Measurements from ENCODE around the gene PNKP.

Gene PNKP

DNA sequence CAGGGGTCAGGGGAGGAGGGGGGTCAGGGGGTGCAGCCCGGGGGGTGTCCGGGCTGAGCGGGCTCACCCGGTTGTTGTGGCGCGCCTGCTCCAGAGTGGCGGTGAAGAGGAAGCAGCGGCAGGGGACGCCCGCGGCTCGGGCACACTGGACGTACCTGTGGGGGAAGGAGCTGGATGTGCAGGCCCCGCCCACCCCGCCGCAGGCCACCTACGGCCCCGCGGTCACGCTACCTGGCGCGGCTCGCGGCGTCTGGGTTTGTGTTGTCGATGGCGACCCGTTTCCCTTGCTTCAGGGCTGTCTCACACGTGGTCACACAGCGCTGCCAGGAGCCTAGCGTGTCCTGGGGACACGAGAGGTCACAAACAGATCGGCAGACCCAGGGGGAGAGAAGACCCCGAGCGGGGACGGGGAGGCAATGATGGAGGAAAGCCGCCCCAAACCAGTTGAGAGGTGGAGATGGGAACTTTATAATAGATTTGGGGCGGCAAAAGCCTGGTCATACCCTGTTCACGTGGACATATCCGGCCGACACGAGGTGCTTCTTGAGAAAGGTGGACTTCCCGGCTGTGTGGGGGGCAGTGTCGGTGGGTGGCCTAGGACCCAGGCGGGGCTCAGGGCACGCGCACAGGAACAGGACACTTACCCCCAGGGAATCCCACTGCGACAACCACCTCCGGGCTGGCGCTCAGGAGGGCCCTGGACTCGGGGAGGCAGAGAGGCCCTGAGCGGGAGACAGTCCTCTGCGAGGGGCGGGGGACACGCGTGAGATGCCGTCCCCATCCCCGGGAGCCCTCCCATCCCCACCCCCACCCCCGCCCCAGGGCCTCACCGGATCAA lies 5.6 kb downstream of the PNKP start:
- FAIRE-seq (no peak), DNase-seq (ENCODE audit: extremely low spot score, insufficient read length, low read depth) (no peak)

DNA sequence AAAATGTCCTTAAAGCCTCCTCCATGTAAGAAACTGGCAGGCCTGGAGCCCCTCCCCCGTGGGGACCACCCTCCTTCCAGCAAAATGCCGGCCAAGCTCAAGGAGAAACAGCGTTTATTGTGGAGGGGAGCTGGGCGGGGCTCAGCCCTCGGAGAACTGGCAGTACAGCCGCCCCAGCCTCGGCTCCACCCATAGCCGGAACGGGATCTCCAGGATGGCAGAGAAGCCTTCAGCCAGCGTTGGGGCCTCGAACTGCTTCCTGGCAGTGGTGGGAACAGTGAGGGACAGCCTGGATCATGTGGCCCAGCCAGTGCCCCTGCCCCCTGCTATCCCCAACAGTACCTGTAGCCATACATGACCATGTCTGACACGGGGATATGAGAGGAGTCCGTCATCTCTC lies 6.3 kb downstream of the PNKP start:
- DNase-seq (ENCODE audit: extremely low spot score, insufficient read length, low read depth) (no peak), FAIRE-seq (no peak)

DNA sequence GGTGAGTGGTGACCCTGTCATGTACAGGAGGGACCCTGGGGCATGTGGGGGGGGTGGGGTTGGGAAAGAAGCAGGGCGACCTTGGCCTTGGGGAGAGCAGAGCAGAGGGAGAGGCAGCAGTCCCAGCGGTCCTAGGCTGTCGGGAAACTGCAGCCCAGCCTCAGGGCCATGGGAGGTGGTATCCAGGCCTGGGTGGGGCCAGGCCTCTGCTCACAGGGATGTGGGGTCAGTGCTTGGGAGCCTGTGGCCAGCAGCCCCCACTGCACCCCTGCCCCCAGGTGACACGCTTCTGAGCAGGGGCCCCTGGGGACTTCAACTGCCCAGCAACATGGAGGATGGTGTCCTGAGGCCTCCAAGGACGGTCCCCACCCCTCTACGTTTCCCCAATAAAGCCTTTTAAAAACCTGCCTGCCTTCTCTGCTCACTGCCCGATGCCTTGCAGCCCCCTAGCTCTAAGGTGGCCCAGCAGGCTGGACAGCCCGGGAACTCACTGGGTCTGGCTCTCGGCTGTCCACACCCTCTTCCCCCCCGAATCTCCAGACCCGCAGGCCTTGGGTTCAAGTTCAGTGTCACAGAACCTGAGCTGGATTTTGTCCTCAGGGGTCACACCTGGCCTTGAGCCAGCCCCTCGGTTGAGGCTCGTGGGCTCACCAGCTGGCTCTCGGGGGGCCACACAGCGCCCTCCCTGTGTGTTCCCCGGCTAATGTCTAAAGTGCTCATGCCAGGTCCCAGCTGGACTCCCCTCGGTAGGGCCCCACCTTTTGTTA lies 6.9 kb downstream of the PNKP start:
- FAIRE-seq: no peak

DNA sequence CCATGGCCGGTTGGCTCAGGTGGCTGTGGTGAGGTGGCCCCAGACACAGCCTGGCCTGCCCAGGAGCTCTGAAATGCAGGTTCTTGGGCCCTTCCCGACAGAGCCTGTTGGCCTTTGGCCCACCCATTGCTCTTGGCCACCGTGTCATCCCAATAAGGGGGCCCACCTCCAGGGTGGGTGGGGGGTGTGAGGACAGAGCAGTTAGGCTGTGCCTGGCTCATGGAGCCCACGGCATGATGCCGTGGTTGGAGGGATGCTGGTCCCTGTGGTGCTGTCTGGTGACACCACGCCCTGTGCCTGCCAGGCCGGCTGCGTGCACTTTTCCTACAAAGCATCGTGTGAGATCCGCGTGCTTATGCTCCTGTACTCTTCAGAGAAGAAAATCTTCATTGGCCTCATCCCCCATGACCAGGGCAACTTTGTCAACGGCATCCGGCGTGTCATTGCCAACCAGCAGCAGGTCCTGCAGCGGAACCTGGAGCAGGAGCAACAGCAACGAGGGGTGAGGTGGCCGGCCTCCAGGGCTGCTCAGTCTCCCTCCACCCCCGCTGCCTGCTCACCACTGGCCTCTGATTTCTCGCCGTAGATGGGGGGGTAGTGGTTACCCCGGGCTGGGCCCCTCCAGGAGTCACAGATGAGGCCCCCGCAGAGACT lies 7.6 kb downstream of the PNKP start:
- DNase-seq (ENCODE audit: extremely low spot score, insufficient read length, low read depth) (no peak), FAIRE-seq (no peak)

More for the DNA sequence above, 6.9 kb downstream of the PNKP start:
- DNase-seq (ENCODE audit: extremely low spot score, insufficient read length, low read depth): no peak

DNA sequence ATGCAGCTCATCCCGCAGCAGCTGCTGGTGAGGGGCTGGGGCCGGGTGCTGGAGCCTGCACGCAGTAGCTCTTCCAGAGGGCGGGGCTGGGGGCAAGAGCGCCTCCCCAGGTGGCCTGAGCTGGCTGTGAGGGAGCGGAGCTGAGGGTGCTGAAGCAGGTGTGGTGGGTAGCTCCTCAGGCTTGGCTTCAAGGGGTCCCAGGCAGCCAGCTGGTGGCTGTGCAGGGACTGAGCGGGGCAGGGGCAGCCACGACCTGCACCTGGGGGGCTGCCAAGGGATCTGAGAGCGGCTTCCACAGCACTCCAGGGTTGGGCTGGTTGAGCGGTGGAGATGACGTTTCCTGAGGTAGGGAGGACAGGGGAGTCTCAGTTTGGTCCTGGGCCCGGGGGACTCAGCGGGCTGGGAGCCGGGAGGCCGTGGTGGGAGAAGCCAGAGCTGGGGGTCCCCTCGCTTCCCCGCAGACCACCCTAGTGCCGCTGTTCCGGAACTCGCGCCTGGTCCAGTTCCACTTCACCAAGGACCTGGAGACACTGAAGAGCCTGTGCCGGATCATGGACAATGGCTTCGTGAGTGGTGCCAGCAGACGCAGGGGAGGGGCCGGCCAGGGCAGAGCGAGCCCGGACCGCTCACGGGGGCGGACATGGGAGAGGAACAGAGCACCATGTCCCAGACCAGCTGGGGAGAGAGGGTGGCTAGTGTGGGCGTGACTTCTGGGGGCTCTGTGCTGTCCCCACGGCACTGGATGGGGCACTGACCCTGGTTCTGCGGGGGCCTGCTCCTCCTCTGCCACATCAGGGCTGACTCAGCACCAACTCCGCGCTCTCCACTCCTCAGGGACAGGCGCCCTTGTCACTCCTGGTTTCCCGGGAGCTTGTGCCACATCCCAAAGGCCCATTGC lies 9.0 kb downstream of the PNKP start:
- no peak for FAIRE-seq
- no peak for DNase-seq (ENCODE audit: extremely low spot score, insufficient read length, low read depth)

DNA sequence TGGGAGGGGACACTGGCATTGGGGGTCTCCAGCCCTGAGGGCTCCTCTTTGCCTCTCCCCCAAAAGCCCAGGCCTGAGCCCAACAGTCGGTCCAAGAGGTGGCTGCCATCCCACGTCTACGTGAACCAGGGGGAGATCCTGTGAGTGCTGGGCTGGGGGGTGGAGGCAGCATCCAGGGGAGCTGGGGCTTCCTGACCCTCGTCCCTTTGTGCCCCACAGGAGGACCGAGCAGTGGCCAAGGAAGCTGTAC lies 9.6 kb downstream of the PNKP start:
- DNase-seq (ENCODE audit: extremely low spot score, insufficient read length, low read depth): no peak
- no peak for FAIRE-seq

DNA sequence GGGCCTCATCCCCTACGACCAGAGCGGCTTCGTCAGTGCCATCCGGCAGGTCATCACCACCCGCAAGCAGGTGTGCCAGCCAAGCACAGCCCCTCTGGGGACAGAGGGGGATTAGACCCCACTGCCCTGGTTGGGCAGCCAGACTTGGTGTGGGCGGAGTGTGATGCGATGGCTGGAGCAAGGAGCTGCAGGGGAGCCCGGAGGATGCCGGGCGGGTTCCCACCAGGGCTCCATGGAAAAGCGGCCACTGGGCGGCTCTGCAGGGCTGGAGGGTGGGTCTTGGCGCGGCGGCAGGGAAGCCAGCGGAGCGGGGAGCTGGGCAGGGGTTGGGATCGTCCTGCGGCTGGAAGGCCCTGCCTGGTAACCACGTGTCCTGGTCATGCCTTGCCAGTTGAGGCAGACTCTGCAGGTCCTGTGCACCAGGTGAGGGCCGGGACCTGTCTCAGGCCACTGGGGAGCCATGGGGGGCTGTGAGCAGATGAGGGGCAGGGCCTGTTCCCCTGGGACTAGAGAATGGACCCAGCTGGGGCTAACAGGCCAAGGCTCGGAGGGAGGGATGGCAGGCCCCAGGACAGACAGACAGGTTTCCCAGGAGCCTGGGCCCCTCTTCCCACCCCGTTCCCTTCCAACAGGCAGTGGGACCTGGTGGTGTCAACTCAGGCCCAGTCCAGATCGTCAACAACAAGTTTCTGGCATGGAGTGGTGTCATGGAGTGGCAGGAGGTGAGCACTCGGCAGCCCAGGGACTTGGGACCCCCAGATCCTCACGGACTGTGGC lies 10.1 kb downstream of the PNKP start:
- no peak for FAIRE-seq
- DNase-seq (ENCODE audit: extremely low spot score, insufficient read length, low read depth): no peak

DNA sequence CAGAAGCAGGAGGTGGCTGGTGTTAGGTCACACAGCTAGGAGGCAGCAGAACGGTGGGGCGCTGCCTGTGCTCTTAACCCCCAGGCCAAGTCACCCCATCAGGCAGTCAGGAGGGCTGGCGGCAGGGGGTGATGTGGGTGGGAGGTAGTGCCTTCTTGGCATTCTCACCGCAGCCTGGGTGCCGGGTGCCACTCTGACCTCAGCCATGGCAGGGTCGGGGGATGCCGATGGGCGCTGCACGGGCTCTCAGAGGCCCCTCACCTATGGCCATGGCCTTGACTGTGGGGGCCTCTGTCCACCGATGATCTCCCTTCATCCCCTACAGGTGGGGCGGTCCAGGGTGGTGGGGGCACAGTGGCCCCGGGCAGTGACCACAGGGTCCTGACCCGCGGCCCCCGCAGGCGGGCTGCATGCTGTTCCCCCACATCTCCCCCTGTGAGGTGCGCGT lies 10.8 kb downstream of the PNKP start:
- DNase-seq (ENCODE audit: extremely low spot score, insufficient read length, low read depth): no peak
- no peak for FAIRE-seq

DNA sequence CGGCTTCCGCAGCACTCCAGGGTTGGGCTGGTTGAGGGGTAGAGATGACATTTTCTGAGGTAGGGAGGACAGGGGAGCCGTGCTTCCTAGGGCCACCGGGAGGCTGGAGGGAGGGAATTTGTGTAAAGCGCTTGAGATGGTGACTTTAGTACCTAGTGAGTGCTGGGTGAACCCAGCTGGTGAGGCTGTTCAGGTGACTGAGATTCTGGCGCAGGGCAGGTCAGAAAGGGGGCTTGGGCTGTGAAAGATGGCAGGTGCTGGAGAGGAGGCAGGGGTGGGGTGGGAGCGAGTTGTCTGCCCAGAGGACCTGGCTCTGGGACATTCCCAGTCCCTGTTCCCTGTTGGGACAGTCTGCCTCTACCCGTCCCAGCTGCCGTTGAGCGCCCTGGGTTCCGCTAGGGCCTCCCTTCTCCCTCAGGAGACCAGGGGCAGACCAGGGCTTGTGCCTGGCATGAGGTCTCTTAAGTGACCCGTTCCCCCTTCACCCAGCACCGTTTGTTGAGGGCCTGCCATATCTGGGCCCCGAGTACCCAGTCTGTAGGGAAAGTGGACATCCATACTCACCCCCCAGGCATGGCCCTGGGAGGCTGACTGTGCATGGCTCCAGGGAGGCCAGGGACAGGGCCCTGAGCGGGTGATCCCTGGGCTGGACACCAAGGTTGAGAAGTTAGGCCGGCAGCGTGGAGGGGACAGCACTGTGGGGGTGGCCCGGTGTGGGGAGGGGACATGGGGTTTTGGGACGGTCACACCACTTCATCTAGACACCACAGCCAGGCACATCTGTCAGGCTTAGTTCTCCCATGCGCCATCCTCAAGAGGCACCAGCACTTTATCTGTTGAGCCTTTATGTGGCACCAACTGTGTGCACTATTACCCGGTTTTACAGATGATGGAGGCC lies 11.5 kb downstream of the PNKP start:
- FAIRE-seq (no peak), DNase-seq (ENCODE audit: extremely low spot score, insufficient read length, low read depth) (no peak)

DNA sequence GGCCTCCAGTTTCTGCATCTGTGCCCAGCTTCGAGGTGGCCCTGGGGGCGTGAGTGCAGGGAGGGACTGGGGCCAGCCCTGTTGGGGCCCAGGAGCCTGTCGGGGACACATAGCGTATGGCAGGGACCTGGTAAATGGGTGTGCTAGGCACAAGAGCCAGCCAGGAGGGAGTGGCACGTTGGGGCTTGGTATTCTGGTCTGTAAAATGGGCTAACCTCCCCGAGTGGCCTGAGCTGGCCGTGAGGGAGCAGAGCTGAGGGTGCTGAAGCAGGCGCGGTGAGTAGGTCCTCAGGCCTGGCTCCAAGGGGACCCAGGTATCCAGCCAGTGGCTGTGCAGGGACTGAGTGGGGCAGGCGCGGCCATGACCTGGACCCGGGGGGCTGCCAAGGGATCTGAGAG lies 12.1 kb downstream of the PNKP start:
- DNase-seq (ENCODE audit: extremely low spot score, insufficient read length, low read depth) (no peak), FAIRE-seq (no peak)

DNA sequence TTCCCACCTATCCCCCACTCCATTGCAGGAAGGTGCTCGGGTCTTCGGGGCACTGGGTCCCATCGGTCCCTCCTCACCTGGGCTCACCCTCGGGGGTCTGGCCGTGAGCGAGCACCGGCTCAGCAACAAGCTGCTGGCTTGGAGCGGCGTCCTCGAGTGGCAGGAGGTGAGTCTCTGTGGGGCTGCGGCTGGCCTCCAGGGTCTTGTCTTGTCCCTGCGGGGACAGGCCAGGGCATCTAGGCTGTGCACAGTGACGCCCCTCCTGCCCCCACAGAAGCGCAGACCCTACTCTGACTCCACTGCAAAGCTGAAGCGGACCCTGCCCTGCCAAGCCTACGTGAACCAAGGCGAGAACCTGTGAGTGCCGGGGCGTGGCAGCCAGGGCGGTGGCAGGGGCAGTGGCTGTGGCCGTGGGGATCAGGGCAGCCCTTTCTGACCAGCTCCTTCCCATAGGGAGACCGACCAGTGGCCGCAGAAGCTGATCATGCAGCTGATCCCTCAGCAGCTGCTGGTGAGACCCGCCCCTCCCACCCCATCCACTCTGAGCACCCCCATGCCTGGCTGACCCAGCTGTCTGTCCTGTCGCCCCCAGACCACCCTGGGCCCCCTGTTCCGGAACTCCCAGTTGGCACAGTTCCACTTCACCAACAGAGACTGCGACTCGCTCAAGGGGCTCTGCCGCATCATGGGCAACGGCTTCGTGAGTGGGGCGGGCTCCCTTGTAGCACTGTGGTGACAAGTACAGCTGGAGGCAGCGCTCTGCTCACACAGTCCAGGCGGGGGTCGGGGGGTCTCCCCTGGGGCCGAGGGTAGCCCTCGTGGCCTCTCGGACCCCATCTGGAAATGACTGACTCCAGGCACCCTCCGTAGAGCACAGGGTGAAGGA lies 12.8 kb downstream of the PNKP start:
- FAIRE-seq: no peak
- no peak for DNase-seq (ENCODE audit: extremely low spot score, insufficient read length, low read depth)

DNA sequence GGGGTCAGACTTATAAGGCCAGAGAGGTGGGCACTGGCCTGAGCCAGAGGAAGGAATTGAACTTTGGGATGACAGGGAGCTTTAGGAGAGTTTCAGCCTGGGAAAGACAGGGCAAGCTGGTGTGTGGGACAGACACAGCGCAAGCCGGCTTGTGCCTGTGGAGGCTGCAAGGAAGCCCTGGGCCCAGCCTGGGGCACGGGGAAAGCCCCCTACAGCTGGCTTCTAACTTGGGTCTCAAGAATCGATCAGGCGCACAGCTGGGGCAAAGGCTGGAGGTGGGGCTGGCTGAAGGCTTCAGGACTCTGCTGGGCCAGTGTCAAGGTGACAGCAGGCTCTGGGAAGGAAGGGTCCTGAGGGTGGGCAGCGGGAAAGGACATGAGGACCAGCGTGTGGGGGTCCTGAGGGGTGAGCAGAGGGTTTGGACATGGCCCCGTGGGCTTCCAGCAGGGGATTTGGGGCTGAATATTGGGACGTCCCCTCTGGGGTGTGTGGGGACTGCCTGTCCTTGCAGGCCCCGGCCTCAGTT lies 13.5 kb downstream of the PNKP start:
- DNase-seq (ENCODE audit: extremely low spot score, insufficient read length, low read depth): no peak
- no peak for FAIRE-seq

DNA sequence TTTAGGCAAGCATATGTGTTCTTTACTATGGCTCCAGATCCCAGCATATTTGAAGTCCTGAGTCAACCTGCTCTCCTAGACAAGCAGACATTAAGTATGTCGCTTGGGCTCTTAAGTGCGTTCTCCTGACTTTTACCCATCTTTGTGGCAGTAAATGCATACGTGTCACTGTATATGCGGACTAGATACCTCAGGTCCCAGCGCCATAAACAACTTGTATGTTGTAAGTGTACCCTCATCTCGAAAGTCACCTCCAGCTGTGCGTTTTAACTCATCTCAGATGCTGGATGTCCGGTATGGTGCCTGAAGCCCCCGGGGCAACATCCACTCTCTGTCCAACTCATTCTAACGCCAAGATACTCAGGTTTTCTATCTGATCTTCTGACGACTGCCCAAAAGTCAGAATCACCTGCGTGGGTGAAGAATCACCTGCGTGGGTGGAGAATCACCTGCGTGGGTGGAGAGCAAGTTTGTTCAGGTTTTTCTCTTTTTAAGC lies 14.7 kb downstream of the PNKP start:
- FAIRE-seq (no peak), DNase-seq (ENCODE audit: extremely low spot score, insufficient read length, low read depth) (no peak)

DNA sequence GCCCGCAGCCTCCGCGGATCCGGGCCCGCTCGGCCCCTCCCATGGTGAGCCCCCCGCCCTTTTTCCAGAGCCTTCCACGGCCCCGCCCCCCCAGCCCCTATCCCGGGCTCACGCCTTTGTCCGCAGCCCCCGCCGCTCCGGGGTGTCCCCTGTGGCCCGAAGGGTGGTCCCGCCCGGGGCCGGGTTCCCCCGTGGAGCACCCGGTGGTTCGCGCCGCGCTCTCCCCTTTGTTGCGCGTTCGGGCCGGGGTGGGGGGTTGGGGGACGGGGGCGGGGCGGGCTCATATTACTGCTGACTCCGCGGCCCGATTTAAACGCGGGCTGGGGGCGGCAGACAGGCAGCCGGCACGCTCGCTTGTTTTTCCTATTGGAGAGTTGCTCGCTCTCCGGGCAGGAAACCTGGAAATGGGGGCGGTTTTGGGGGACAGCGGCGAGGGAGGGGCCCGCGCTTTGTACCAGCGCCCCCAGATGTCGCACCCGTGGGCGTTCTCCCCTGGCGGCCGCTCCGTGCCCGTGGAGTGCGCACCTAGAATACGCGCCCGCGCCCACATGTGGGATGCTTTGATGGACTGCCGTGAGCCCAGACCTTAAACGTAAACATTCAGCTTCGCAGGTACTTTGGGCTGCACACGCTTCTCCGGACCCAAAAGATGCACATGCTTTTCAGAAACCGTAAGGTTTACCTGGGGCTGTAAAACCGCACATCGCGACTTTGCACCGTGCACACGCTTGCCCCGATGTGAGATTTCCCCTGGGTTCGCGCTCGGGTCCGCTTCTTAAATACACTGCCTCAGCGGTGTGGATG lies 15.7 kb downstream of the PNKP start:
- FAIRE-seq: no peak
- no peak for DNase-seq (ENCODE audit: extremely low spot score, insufficient read length, low read depth)

DNA sequence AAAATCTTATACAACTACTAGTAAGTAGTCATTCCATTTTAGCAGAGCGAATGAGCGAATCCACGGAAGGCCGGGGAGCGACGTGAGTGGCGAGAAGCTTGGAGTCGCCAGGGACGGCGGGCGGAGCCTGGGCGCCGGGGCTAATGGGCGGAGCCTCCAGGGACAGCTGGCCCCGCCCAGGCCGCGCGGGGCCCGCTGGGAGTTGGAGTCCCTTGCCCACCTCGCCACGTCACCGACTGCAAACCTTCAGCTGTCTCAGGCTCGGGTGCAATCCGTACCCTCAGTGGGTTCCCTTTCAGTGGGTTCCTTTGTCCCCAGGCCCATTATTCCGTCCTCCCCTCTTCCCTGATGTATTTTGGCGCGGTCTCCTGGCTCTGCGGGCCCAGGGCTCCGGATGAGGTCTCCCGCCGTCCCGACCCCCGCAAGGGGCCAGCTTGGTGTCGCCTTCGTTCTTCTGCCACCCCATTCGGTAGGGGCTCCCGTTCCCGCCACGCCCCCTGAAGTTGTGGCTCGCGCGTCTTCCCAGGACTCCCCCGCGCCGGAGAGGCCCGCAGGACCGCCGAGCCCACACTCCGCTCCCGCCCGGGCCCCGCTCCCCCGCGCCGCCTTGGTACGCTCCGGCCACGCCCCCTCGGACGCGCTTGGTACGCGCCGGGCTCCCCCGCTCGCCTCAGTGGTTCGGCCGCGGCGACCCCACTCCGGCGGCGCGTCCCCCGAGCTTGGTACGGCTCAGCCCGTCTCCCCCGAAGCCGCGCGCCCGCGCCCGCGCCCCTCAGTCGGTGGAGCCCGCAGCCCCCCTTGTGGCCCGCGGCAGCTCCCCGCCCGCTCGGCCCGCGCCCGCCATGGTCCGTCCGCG lies 16.7 kb downstream of the PNKP start, which contains the start of gene PTOV1:
PTOV1 (plus strand) TSS at position 673 of the 856 bp plus-strand sequence.
- DNase-seq (ENCODE audit: extremely low spot score, insufficient read length, low read depth) (peak; percentile 94), FAIRE-seq (peak; percentile 80)

DNA sequence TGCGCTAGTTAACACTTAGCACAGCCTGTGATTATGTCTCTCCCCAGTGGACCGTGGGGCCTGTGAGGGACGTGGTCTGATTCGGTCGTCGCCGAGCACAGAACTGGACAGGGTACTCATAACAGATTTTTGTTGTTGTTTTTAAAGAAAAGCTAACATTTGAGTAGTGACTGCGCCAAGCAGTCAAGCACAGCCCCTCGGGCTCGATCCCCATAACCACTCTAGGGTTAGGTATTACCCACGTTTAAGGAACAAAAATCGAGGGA lies 17.2 kb downstream of the PNKP start:
- FAIRE-seq (no peak), DNase-seq (ENCODE audit: extremely low spot score, insufficient read length, low read depth) (no peak)
